ENCODE measurements around the gene FBXL20.
A peak's percentile ranks its signal among the peaks of the same experiment; 100 is the strongest.

FBXL20 gene

GRCh38 chr17:39450847-39451581 is 49.6 kb upstream of the FBXL20 start, which contains the start of gene MED1 (continued):
- TF ChIP-seq ZNF391 (tag by site-specific recombination; IDR thresholded peaks at IDR 0.05; ENCODE audit: borderline replicate concordance, low read depth) (no peak), ZNF148 (tag by site-specific recombination; IDR thresholded peaks at IDR 0.05; ENCODE audit: borderline replicate concordance) (no peak), ZNF837 (tag by site-specific recombination; IDR thresholded peaks at IDR 0.05) (no peak), KLF8 (tag by site-specific recombination; IDR thresholded peaks at IDR 0.05) (no peak; the same call in none of the 2 replicates), ZNF140 (tag by site-specific recombination; IDR thresholded peaks at IDR 0.05) (no peak), ZNF558 (tag by site-specific recombination; IDR thresholded peaks at IDR 0.05) (0 out of 2 replicates have a peak, but pooled peaks have one; percentile 33), ZNF529 (tag by site-specific recombination; IDR thresholded peaks at IDR 0.05; ENCODE audit: insufficient replicate concordance) (no peak), ZNF324 (tag by site-specific recombination; IDR thresholded peaks at IDR 0.05) (no peak), REPIN1 (tag by site-specific recombination; IDR thresholded peaks at IDR 0.05; ENCODE audit: low read depth) (no peak), PATZ1 (tag by site-specific recombination; IDR thresholded peaks at IDR 0.05) (peak; percentile 79), ZNF585B (tag by site-specific recombination; IDR thresholded peaks at IDR 0.05) (no peak), ZNF10 (tag by site-specific recombination; IDR thresholded peaks at IDR 0.05) (no peak), ZNF169 (tag by site-specific recombination; IDR thresholded peaks at IDR 0.05) (no peak), ZNF202 (tag by site-specific recombination; IDR thresholded peaks at IDR 0.05; ENCODE audit: borderline replicate concordance) (no peak), HOXD13 (CRISPR knock-in tag; IDR thresholded peaks at IDR 0.05; ENCODE audit: borderline replicate concordance) (no peak), SP7 (tag by site-specific recombination; IDR thresholded peaks at IDR 0.05) (peak; percentile 59), RBAK (tag by site-specific recombination; IDR thresholded peaks at IDR 0.05) (no peak), GLI2 (tag by site-specific recombination; IDR thresholded peaks at IDR 0.05; ENCODE audit: borderline replicate concordance, low read depth) (no peak), ZNF571 (tag by site-specific recombination; IDR thresholded peaks at IDR 0.05) (no peak), ZSCAN5A (tag by site-specific recombination; IDR thresholded peaks at IDR 0.05) (no peak), ZNF37A (tag by site-specific recombination; IDR thresholded peaks at IDR 0.05) (no peak), TCF7L2 (IDR thresholded peaks at IDR 0.05; ENCODE audit: borderline replicate concordance, low read depth, low read length) (peak; percentile 99), ZNF548 (tag by site-specific recombination; IDR thresholded peaks at IDR 0.05) (no peak), ZXDB (tag by site-specific recombination; IDR thresholded peaks at IDR 0.05) (peak; percentile 52), SETDB1 (IDR thresholded peaks at IDR 0.05; ENCODE audit: insufficient read length, low read length) (no peak), GLIS2 (tag by site-specific recombination; IDR thresholded peaks at IDR 0.05) (peak; percentile 33; the same call in 1 of the 2 replicates), YY1 (tag by site-specific recombination; IDR thresholded peaks at IDR 0.05) (peak; percentile 92), FEZF1 (tag by site-specific recombination; IDR thresholded peaks at IDR 0.05) (no peak), ZNF785 (tag by site-specific recombination; IDR thresholded peaks at IDR 0.05) (no peak), ZNF596 (tag by site-specific recombination; IDR thresholded peaks at IDR 0.05) (no peak)

All from HEK293 (cell line).